ENCODE measurements around the gene NAA38.

DNA sequence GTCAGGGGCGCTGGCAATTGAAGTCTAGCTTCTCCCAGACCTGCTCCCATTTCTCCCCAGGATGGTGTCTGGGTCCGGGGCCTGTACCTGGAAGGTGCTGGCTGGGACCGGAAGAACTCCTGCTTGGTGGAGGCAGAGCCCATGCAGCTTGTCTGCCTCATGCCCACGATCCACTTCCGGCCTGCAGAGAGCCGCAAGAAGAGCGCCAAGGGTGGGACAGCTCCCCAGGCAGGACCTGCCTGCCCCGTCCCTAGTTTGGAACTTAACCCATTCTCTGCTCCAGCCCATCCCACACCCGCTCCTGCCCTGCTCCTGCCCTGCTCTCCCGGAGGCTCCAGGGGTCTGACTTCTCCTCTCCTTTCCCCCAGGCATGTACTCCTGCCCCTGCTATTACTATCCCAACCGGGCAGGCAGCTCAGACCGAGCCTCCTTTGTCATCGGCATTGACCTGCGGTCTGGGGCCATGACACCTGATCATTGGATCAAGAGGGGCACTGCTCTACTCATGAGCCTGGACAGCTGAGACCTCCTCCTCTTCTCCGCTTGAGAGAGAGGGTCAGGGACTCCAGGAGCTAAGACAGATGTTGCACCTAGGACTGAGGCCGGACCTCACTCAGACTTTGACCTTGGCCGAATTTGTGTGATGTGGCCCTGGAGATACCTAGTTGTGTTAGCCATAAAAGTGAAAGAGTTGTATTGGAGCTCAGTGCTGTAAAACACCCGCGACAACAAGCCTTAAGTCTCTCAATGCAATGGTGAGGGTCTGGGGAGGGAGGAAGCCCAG is 24.2 kb downstream of the NAA38 start:
- TF ChIP-seq POLR2A (IDR thresholded peaks at IDR 0.05; ENCODE audit: low read length) (no peak), GATA1 (IDR thresholded peaks at IDR 0.05; ENCODE audit: low read depth, low read length) (no peak)
